ENCODE measurements around the gene POLR2H. TPM values are rescaled to one million over a fixed set of nuclear protein-coding genes. Genes with fewer than 3 reads are reported as not detected.

Gene POLR2H
- 75.2 and 83.0 TPM in 2 replicates for total RNA-seq (ENCODE audit: low replicate concordance)

GRCh38 chr3:184361532-184361931 lies at the start of gene POLR2H, which contains the start of gene CLCN2:
Gene POLR2H, plus strand, starts transcription at chr3:184361710. Its CDS starts 1,783 bp downstream, at chr3:184363493.
Gene CLCN2, minus strand, starts transcription at chr3:184361605. Its CDS starts 126 bp downstream, at chr3:184361479.

GRCh38 chr3:184314363-184314699 lies 47.2 kb upstream of the POLR2H start, which contains the start of gene EIF4G1:
Gene EIF4G1, plus strand, starts transcription at chr3:184314606. Its CDS starts 1,191 bp downstream, at chr3:184315797.

GRCh38 chr3:184337399-184337714 lies 24.2 kb upstream of the POLR2H start, which contains the start of gene FAM131A:
Gene FAM131A, plus strand, starts transcription at chr3:184337600. Its CDS starts 31 bp downstream, at chr3:184337631.

GRCh38 chr3:184377882-184378445 lies 16.5 kb downstream of the POLR2H start, which contains the start of gene THPO:
Gene THPO, minus strand, starts transcription at chr3:184378207. Its CDS starts 1,948 bp downstream, at chr3:184376259.

GRCh38 chr3:184379358-184380184 lies 18.1 kb downstream of the POLR2H start, which contains the start of gene CHRD:
Gene CHRD, plus strand, starts transcription at chr3:184380054. Its CDS starts 265 bp downstream, at chr3:184380319.

Other genes starting within 250 kb of the POLR2H start
- 31.4 and 35.0 TPM in 2 replicates for gene EIF2B5, start 226.4 kb upstream of the POLR2H start, total RNA-seq (ENCODE audit: low replicate concordance)
- gene DVL3, start 206.3 kb upstream of the POLR2H start, total RNA-seq (ENCODE audit: low replicate concordance) = 35.6 and 48.4 TPM in 2 replicates
- 739 and 849 TPM in 2 replicates for gene AP2M1, start 186.9 kb upstream of the POLR2H start, total RNA-seq (ENCODE audit: low replicate concordance)
- gene ABCF3, start 175.5 kb upstream of the POLR2H start, total RNA-seq (ENCODE audit: low replicate concordance) = 51.6 and 85.5 TPM in 2 replicates
- 1.3 TPM in 1 of 2 replicates, not detected in the other for gene VWA5B2, start 132.1 kb upstream of the POLR2H start, total RNA-seq (ENCODE audit: low replicate concordance)
- gene ALG3, start 112.7 kb upstream of the POLR2H start, total RNA-seq (ENCODE audit: low replicate concordance) = 23.9 and 32.4 TPM in 2 replicates
- 1.6 and 4.3 TPM in 2 replicates for gene EEF1AKMT4, start 112.0 kb upstream of the POLR2H start, total RNA-seq (ENCODE audit: low replicate concordance)
- gene CAMK2N2, start 100.2 kb upstream of the POLR2H start, total RNA-seq (ENCODE audit: low replicate concordance) = 0.12 and 0.23 TPM in 2 replicates
- not detected in 2 replicates for gene ECE2, start 85.7 kb upstream of the POLR2H start, total RNA-seq (ENCODE audit: low replicate concordance)
- gene PSMD2, start 62.5 kb upstream of the POLR2H start, total RNA-seq (ENCODE audit: low replicate concordance) = 574 and 714 TPM in 2 replicates
- gene EIF4G1, start 47.1 kb upstream of the POLR2H start, total RNA-seq (ENCODE audit: low replicate concordance) = 280 and 290 TPM in 2 replicates
- gene FAM131A, start 24.1 kb upstream of the POLR2H start, total RNA-seq (ENCODE audit: low replicate concordance) = 15.0 and 16.9 TPM in 2 replicates
- gene CLCN2, start 105 bp upstream of the POLR2H start, total RNA-seq (ENCODE audit: low replicate concordance) = 1.7 and 3.5 TPM in 2 replicates
- gene THPO, start 16.5 kb downstream of the POLR2H start, total RNA-seq (ENCODE audit: low replicate concordance) = 0.12 TPM in 1 of 2 replicates, not detected in the other
- gene CHRD, start 18.3 kb downstream of the POLR2H start, total RNA-seq (ENCODE audit: low replicate concordance) = 0.08 and 1.4 TPM in 2 replicates
- gene EPHB3, start 200.1 kb downstream of the POLR2H start, total RNA-seq (ENCODE audit: low replicate concordance) = 3.0 and 9.4 TPM in 2 replicates